IPS-18c (cell line): ENCODE data around the gene MFAP2.
A peak's percentile ranks its signal among the peaks of the same experiment; 100 is the strongest.

Source experiments
- H3K4me3 ChIP-seq: 2 replicates; pipeline ENCODE4 v1.7.0; 2013; ENCODE audit warnings: low read depth, mild to moderate bottlenecking, low read length, moderate library complexity; ENCODE audit not compliant: insufficient read depth
- H3K9me3 ChIP-seq: one replicate; pipeline ENCODE4 v1.6.1; 2013; ENCODE audit warnings: mild to moderate bottlenecking, low read length, moderate library complexity; ENCODE audit not compliant: control insufficient read depth, insufficient read depth

Gene MFAP2

GRCh38 chr1:17011439-17012307 lies 31.3 kb upstream of the MFAP2 start, which contains the start of gene ATP13A2:
ATP13A2 (minus strand) TSS chr1:17011928; CDS start chr1:17011738, 190 bp downstream.
- H3K4me3 ChIP-seq, result peak within 1 kb of the TSS; percentile 85

GRCh38 chr1:17011092-17011438 lies 30.6 kb upstream of the MFAP2 start:
- peak overlapping the region; percentile 85 for H3K4me3 ChIP-seq
- H3K9me3 ChIP-seq, result no peaks in the 10 kb centered on the region

More at GRCh38 chr1:17011439-17012307, 31.3 kb upstream of the MFAP2 start, which contains the start of gene ATP13A2:
- H3K9me3 ChIP-seq, result no peaks in the 10 kb centered on the region

- no peak overlapping the region for H3K4me3 ChIP-seq
- no peaks in the 10 kb centered on the region for H3K9me3 ChIP-seq
Measured at GRCh38 chr1:17009706-17010105, 29.3 kb upstream of the MFAP2 start.

- Histone ChIP-seq H3K4me3 (no peak overlapping the region), H3K9me3 (no peaks in the 10 kb centered on the region)
Measured at GRCh38 chr1:17008208-17008855, 27.9 kb upstream of the MFAP2 start.

GRCh38 chr1:17007121-17007520 lies 26.7 kb upstream of the MFAP2 start:
- Histone ChIP-seq H3K9me3 (no peaks in the 10 kb centered on the region), H3K4me3 (no peak overlapping the region)

GRCh38 chr1:17005365-17005740 lies 24.9 kb upstream of the MFAP2 start:
- Histone ChIP-seq H3K9me3 (no peaks in the 10 kb centered on the region), H3K4me3 (no peak overlapping the region)

- no peak overlapping the region for H3K4me3 ChIP-seq
- H3K9me3 ChIP-seq, result no peaks in the 10 kb centered on the region
Measured at GRCh38 chr1:17004466-17005364, 24.3 kb upstream of the MFAP2 start.

- no peak overlapping the region for H3K4me3 ChIP-seq
- no peaks in the 10 kb centered on the region for H3K9me3 ChIP-seq
Measured at GRCh38 chr1:17002524-17002902, 22.1 kb upstream of the MFAP2 start.

- no peak overlapping the region for H3K4me3 ChIP-seq
- no peaks in the 10 kb centered on the region for H3K9me3 ChIP-seq
Measured at GRCh38 chr1:17001760-17002523, 21.5 kb upstream of the MFAP2 start.

GRCh38 chr1:16999863-17000262 lies 19.4 kb upstream of the MFAP2 start:
- Histone ChIP-seq H3K4me3 (no peak overlapping the region), H3K9me3 (no peaks in the 10 kb centered on the region)

GRCh38 chr1:16998589-16998988 lies 18.2 kb upstream of the MFAP2 start:
- H3K9me3 ChIP-seq, result no peaks in the 10 kb centered on the region
- H3K4me3 ChIP-seq, result no peak overlapping the region

GRCh38 chr1:16996845-16997244 lies 16.4 kb upstream of the MFAP2 start:
- Histone ChIP-seq H3K4me3 (no peak overlapping the region), H3K9me3 (no peaks in the 10 kb centered on the region)

GRCh38 chr1:16993521-16994038 lies 13.2 kb upstream of the MFAP2 start:
- Histone ChIP-seq H3K9me3 (no peaks in the 10 kb centered on the region), H3K4me3 (no peak overlapping the region)

GRCh38 chr1:16992675-16993074 lies 12.3 kb upstream of the MFAP2 start:
- no peaks in the 10 kb centered on the region for H3K9me3 ChIP-seq
- H3K4me3 ChIP-seq, result no peak overlapping the region

- Histone ChIP-seq H3K9me3 (no peaks in the 10 kb centered on the region), H3K4me3 (no peak overlapping the region)
Measured at GRCh38 chr1:16992102-16992501, 11.7 kb upstream of the MFAP2 start.

- H3K9me3 ChIP-seq, result no peaks in the 10 kb centered on the region
- no peak overlapping the region for H3K4me3 ChIP-seq
Measured at GRCh38 chr1:16991571-16991970, 11.2 kb upstream of the MFAP2 start.
